ENCODE results near the gene EPHA6.

The EPHA6 gene

GRCh38 chr3:97736928-97737327, 922.5 kb downstream of the EPHA6 start:
- no peak for DNase-seq

- no peak for DNase-seq
Measured at GRCh38 chr3:97738761-97739160, 924.4 kb downstream of the EPHA6 start.

- DNase-seq, result no peak
Measured at GRCh38 chr3:97742036-97742435, 927.6 kb downstream of the EPHA6 start.

GRCh38 chr3:97744289-97744688, 929.9 kb downstream of the EPHA6 start:
- no peak for DNase-seq

GRCh38 chr3:97763586-97764406, 949.4 kb downstream of the EPHA6 start:
- DNase-seq, result no peak

GRCh38 chr3:97764407-97765238, 950.2 kb downstream of the EPHA6 start, which contains the start of gene ARL6:
ARL6 (plus strand) TSS chr3:97764758; CDS start chr3:97768108, 3,350 bp downstream.
- DNase-seq, result peak; percentile 76

GRCh38 chr3:97765336-97765735, 950.9 kb downstream of the EPHA6 start:
- DNase-seq, result no peak

GRCh38 chr3:97772926-97773325, 958.5 kb downstream of the EPHA6 start:
- DNase-seq, result no peak

GRCh38 chr3:97778152-97778551, 963.8 kb downstream of the EPHA6 start:
- DNase-seq, result no peak

- DNase-seq, result peak; percentile 27
Measured at GRCh38 chr3:97793420-97794019, 979.1 kb downstream of the EPHA6 start.

GRCh38 chr3:97795951-97796350, 981.6 kb downstream of the EPHA6 start:
- no peak for DNase-seq

All from CD4-positive, alpha-beta T cell treated with Interleukin-6 for 4 hours (primary cell).